HFF-Myc (cell line): ENCODE results near the gene MTM1.

Experiments
- DNase-seq: peaks from one replicate; pipeline ENCODE4 v3.0.0-alpha.2; 2011; ENCODE audit warnings: low read depth; ENCODE audit errors: extremely low read depth
- H3K4me3 ChIP-seq: replicated peaks from 2 replicates; pipeline ENCODE4 v1.5.1; 2011; ENCODE audit warnings: low read depth, mild to moderate bottlenecking, control low read depth, low read length
- CTCF ChIP-seq: IDR thresholded peaks from 2 replicates; pipeline ENCODE4 v1.5.1; 2012; ENCODE audit warnings: mild to moderate bottlenecking, low read depth, low read length, control low read depth; ENCODE audit errors: missing control alignments

Gene MTM1

GRCh38 chrX:150649096-150649870 lies 80.9 kb downstream of the MTM1 start:
- TF ChIP-seq CTCF = no peak
- no peak for DNase-seq
- no peak overlapping the region for H3K4me3 ChIP-seq

DNA sequence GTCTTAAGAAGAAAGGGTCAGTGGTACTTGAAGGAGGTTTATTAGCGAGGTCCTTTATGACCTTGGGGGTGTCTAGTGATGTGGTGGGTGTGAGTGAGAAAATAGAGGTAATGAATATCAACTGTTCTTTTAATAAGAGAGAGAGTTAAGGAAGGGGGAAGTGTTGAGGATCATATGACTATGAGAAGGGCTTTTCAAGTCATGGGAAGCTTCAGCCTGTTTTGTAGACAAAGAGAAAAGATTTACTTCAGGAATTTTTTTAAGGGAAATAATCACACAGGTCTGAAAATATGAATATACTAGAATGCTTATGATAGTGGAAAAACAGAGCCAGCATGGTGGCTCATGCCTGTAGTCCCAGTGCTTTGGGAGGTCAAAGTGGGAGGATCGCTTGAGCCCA lies 83.5 kb downstream of the MTM1 start:
- no peak overlapping the region for H3K4me3 ChIP-seq
- no peak for DNase-seq
- no peak for TF ChIP-seq CTCF

DNA sequence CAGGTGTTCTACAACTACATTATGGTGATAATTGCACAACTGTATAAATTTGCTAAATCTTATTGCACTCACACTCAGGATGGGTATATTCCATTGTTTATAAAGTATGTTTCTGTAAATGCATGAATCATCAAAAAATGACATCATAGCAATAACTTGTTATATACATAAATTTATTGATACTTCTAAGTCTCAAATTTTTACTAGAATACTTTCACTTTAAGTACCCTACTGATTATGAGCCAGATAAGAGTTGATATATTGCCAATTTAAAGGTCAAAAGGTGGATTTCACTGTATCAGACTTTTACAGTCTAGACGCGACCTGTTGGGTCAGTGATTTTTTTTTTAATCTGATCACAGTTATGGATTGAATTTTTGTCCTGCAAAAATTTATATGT lies 87.4 kb downstream of the MTM1 start:
- no peak overlapping the region for H3K4me3 ChIP-seq
- no peak for DNase-seq
- no peak for TF ChIP-seq CTCF

- DNase-seq = no peak
- no peak for TF ChIP-seq CTCF
- H3K4me3 ChIP-seq = no peak overlapping the region
Measured at GRCh38 chrX:150663073-150663472, 94.7 kb downstream of the MTM1 start.

GRCh38 chrX:150664290-150664689 lies 95.9 kb downstream of the MTM1 start:
- TF ChIP-seq CTCF = no peak
- no peak overlapping the region for H3K4me3 ChIP-seq
- DNase-seq = no peak

- no peak for DNase-seq
- H3K4me3 ChIP-seq = no peak overlapping the region
- no peak for TF ChIP-seq CTCF
Measured at GRCh38 chrX:150676221-150676620, 107.8 kb downstream of the MTM1 start.

- no peak overlapping the region for H3K4me3 ChIP-seq
- peak; percentile 25 for TF ChIP-seq CTCF
- no peak for DNase-seq
Measured at GRCh38 chrX:150680974-150681373, 112.6 kb downstream of the MTM1 start.
